ENCODE measurements around the gene S100A4.
"Not testable (repeated sequence)": the region's sequence is repeated elsewhere in the genome, so short reads cannot be mapped to it uniquely, and the experiment has no call there.

S100A4 gene

DNA sequence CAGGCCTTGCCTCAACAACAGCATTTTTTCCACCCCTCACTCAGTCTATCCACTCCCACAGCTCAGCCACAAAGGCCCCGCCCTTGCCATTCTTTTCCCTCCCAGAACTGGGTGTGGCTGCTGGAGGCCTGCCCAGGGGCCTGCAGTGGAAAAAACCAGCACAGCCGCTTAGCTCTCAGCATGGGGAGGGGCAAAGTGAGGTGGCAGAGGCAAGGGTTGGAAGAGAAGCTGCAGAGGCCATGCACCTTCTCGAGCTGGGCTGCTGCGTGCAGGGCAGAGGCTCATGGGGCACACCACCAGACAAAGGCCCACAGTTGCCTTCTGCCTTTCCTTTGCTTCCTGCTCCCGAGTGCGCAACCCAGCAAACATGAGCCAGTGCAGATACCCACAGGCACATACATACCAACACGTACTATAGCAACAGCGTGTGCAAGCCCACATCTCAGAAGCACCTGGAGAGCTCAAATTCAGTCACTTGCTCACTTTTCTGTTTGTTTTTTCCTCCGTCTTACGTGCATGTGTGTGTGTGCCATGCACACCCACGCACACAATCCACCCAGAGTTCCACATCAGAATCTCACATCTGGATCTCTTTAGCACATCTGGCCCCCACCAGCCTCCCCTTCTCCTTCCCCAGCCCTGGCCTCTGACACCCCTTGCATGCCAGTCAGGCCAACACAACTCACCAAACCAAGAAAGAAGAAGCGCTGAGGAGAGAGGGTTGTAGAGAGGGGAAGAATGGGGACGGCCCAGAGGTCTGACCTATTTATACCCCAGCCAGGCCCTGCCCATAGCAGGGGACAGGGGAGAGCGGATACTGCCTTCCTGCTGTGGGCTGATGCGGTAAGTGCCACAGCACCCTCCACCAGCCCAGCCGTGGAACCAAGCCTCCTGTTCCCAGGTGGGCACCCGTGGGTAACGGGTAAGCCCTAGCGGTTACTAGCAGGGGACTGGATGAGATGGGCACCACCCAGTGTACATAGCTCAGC lies at the start of gene S100A4:
S100A4 (minus strand) TSS at position 740 of the 989 bp plus-strand sequence. CDS start 1,012 bp downstream, outside the sequence.
- peak; percentile 94 for DNase-seq

DNA sequence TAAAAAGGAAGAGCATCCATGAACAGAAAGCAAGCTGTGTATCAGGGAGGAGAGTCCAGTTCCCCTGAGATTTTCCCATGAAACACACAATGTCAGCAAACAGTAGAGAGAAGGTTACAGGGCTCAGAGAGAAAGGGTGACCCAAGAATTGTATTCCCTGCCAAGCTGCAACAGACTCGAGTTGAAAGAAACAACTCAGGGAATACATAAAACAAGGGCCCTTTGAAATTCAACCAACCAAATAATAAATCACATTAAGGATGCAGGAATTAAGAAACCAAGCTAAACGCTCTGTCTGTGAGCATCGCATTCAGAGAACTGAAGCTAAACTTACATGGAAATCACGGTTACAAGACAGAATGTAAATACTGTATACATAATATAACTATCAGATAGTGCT lies 47.1 kb upstream of the S100A4 start:
- no peak for DNase-seq

DNA sequence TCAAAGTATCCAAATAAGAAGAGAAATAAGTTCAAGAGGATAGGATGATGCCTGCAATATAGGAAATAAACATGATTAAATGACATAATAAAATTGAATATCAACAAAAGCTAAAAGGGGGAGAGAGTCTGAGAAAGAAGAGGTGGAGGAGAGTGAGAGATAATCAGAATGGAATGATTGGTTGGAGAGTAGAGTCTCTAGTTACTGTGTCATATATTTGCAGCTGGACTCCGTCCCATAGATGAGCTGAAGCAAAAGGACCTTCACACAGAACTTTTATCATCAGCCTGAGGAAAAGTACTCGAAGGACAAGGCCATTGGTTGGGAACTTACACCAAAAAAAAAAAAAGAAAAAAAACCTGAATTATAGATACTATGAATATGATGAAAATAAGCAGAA lies 42.9 kb upstream of the S100A4 start:
- DNase-seq = no peak

- not testable (repeated sequence) for DNase-seq
Observed at GRCh38 chr1:153588033-153588432, 42.4 kb upstream of the S100A4 start.

DNA sequence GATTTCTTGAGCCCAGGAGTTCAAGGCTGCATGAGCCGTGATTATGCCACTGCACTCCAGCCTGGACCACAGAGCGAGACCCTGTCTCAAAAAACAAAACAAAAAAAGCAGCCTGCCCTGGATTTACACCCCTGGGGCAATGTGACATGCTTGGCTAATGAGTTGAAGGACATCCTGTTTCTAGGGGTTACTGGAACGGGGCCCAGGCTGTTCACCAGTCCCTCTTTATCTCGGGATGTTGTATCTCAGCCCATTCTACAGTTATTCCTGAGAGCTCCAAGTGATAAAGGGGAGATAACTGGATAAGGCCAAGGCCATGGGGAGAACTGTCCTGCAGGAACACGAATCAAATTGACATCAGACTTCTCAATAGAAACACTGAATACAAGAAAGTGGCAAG lies 41.7 kb upstream of the S100A4 start:
- no peak for DNase-seq

GRCh38 chr1:153586347-153586746 lies 40.7 kb upstream of the S100A4 start:
- no peak for DNase-seq

DNA sequence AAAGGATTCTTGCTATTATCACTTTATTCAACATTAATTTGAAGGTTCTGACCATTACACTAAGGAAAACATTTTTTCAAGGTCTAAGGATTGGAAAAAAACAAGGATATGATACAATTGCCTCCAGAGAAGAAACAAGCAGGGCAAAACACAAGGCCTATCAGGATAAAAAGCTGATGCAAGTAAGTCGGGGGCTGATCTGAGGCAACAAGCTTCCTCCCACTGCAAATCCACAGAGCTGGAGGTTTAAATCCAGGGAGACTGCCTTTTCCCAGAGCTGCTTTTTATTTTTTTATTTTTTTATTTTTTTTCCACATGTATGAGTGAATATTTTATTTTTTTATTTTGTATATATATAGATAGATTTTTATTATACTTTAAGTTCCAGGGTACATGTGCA lies 39.4 kb upstream of the S100A4 start:
- DNase-seq = no peak

DNA sequence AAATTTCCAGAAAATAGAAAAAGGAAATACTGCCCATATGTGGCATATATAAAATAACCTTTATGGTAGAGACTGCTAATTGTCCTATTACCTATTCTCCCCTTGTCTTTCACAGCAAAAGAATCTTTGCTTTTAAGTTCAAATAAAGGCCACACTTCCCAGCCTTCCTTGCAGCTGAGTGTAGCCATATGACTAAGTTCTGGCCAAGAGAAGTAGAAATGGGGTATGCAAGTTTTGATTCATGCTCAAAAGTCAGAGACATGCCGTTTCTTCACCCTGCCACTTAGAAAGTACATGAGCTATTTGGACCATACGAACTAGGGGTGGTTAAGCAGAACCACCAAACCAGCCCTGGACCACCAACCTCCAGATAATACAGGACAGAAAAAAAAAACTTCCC lies 38.4 kb upstream of the S100A4 start:
- DNase-seq = no peak

- not testable (repeated sequence) for DNase-seq
Observed at GRCh38 chr1:153583514-153583913, 37.9 kb upstream of the S100A4 start.

- DNase-seq = not testable (repeated sequence)
Observed at GRCh38 chr1:153582836-153583235, 37.2 kb upstream of the S100A4 start.

GRCh38 chr1:153578936-153579335 lies 33.3 kb upstream of the S100A4 start:
- no peak for DNase-seq

GRCh38 chr1:153578490-153578889 lies 32.9 kb upstream of the S100A4 start:
- no peak for DNase-seq

DNA sequence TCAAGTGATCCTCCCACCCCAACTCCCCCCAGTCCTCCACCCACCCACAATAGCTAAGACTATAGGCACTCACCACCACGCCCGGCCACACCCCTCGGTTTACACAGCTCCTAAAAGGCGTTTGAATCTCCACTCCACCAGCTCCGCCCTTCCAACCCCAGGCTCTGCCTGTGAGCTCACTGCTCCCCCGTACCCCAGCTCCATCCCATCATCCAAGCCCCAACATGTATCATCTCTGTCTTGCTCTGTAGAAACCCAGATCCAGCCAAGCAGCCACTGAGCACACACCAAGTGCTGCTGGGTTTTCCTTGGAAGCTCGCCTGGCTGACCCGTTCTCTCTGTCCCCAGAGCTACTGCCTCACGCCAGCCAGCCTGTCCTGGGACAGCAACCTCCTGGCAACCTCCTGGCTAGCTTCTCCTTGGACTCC lies 32.0 kb upstream of the S100A4 start:
- no peak for DNase-seq

DNA sequence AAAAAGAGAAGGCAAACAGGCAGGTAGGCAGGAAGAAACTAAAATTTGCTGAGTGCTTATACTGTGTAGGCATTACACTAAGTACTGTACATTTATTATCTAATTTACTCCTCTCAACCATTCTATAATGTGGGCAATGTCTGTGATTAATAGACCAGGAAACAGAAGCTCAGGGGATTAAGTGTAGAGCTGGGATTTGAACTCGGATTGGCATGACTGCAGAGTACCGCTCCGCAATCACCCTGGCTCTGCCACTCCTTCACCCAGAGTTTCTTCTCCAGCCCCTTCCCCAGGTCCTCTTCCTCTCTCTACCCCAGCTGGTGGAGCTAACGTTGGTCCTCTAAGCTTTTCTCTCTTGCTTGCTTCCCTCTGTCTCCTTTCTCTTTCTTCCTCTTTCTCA lies 31.5 kb upstream of the S100A4 start:
- no peak for DNase-seq

DNA sequence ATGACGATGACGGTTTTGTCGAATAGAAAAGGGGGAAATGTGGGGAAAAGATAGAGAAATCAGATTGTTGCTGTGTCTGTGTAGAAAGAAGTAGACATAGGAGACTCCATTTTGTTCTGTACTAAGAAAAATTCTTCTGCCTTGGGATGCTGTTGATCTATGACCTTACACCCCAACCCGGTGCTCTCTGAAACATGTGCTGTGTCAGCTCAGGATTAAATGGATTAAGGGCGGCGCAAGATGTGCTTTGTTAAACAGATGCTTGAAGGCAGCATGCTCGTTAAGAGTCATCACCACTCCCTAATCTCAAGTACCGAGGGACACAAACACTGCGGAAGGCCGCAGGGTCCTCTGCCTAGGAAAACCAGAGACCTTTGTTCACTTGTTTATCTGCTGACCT lies 29.9 kb upstream of the S100A4 start:
- DNase-seq = not testable (repeated sequence)

- not testable (repeated sequence) for DNase-seq
Observed at GRCh38 chr1:153575081-153575491, 29.5 kb upstream of the S100A4 start.

DNA sequence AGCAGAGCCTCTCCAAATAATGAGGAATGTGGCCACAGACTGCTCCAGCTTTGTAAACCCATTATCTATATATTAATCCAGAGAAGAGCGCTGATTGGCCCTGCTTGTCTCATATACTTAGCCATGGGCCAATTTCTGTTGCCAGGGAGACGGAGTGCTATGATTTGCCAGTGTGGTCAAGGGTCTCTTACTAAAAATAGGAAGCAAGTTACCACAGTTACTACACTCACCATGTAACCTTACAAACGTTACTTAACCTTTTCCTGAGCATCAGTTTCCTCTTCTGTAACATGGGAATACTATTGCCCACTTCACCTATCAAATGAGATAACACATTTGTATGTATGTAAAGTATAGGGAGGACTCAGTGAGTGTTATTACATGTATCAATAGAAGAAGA lies 27.7 kb upstream of the S100A4 start:
- no peak for DNase-seq

GRCh38 chr1:153572569-153573015 lies 27.0 kb upstream of the S100A4 start:
- DNase-seq = peak; percentile 35

DNA sequence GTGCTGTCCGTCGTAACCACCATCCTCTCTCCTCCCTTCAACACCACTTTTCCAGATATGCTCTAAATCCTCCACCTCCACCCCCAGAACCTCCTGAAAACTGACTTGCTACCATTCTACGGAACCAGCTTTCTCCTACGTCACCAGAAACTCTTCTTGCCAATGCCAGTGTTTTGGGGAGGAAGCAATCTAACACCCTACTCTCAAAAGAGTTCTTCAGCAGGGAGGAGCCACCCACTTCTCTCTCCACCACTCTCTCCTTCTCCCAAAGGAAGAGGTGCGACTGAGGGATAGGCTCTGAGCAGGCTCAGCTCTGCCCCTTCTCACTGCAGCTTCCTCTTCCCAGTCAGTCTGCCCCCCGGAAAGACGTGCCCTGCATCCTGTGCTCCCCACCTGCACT lies 26.1 kb upstream of the S100A4 start:
- DNase-seq = no peak

GRCh38 chr1:153570874-153571273 lies 25.3 kb upstream of the S100A4 start:
- DNase-seq = no peak

DNA sequence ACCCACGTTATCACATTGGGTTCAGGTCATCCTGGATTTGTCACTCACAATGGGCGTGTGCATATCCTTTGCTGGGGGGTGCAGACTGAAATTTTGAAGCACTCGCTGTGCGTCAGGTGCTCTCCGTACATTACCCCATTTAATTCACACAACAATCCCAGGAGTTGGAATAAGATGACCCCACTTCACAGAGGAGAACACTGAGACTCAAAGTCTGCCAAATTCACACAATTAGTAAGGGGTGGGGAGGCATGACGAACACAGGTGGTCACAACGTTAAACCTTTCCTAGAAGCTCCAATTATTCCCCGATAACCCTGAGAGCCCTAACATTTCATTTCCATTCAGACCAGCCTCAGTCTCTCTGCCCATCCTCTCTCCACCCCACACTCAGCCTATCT lies 23.9 kb upstream of the S100A4 start:
- DNase-seq = no peak

DNA sequence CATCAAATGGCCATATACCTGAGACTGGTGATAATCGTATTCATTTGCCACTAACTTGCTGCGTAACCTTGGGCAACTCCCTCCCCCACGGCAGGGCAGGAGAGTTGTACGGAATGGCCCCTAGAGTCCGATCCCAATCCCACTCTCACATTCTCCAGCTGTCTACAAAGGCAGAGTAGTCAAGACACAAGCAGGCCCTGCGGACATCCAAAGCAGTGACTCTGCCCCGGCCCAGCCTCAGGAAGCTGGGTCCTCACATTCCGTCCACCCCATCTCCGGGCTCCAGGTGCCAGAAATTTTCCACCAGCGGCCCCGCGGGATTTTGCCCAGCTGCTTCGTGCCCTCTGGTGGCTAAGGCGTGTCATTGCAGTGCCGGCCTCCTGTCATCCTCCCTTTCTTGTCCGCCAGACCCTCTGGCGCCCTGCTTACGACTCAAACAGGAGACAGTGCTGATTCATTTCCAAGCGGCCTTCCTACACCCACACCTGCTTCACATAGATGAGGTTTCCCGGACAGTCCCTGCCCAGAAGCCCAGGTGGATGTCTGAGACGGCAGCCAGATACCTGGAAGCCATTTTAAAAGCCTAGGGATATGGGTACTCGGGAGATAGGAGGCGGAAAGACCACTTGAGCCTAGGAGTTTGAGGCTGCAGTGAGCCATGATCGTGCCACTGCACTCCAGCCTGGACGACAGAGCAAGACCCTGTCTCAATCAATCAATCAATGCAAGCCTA lies 22.9 kb upstream of the S100A4 start:
- DNase-seq = peak; percentile 76

DNA sequence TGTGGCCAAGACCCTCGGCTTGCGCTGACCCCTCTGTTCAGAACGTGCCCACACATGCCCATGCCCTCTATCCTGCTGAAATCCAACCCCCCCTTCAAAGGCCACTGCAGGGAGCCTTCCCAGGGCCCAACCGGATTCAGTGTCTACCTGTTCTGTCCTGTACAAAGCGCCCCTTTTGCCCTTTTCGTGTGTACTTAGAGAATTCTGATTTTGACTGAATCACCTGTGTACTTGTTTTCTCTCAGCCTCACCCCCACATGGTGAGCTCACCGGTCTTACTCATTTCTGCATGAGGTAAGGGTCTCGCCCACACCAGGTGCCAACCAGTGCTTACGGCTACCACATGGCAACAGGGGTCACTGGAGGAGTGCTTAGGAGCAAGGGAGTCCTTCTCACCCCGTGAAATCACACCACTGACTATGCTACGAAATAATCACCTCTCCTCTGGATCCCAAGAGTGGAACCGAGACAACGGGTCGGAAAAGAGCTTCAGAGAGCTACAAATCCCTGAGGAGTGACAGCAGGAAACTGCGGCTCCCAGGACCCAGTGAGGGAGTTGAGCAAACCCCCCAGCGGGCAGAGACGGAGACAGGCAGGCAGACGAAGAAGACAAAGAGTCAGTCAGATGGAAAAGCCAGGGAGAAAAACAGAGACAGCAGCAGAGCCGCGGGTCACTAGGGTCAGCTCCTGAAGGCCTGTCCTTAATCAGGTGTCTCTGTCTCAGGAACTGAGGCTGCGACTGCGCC lies 22.2 kb upstream of the S100A4 start:
- DNase-seq = peak; percentile 30
